Endothelial cell (in vitro differentiated cells): ENCODE results near the gene DPEP1. TPM values are rescaled to one million over a fixed set of nuclear protein-coding genes. Genes with fewer than 3 reads are reported as not detected.

Experiments used
- DNase-seq: peaks from one replicate; pipeline ENCODE4 v3.0.0; 2021; ENCODE audit warnings: low spot score
- H3K27ac Mint-ChIP-seq: one replicate; pipeline ENCODE4 v1.8.0; 2021; ENCODE audit warnings: mixed read lengths, inconsistent platforms; ENCODE audit not compliant: unreplicated experiment
- H3K27me3 Mint-ChIP-seq: one replicate; pipeline ENCODE4 v1.8.0; 2021; ENCODE audit warnings: mild to moderate bottlenecking, moderate library complexity, mixed read lengths, inconsistent platforms; ENCODE audit not compliant: unreplicated experiment
- H3K36me3 Mint-ChIP-seq: one replicate; pipeline ENCODE4 v1.8.0; 2021; ENCODE audit warnings: mild to moderate bottlenecking, low read depth, mixed read lengths, inconsistent platforms; ENCODE audit not compliant: unreplicated experiment
- H3K4me1 Mint-ChIP-seq: one replicate; pipeline ENCODE4 v1.8.0; 2021; ENCODE audit warnings: mild to moderate bottlenecking, mixed read lengths, inconsistent platforms; ENCODE audit not compliant: unreplicated experiment
- H3K4me3 Mint-ChIP-seq: one replicate; pipeline ENCODE4 v1.8.0; 2021; ENCODE audit warnings: mild to moderate bottlenecking, mixed read lengths, inconsistent platforms; ENCODE audit not compliant: unreplicated experiment
- H3K9me3 Mint-ChIP-seq: one replicate; pipeline ENCODE4 v1.8.0; 2021; ENCODE audit warnings: mixed read lengths, inconsistent platforms; ENCODE audit not compliant: unreplicated experiment
- CTCF ChIP-seq: fragments of 200-600 bp; sonication (generic); IDR thresholded peaks from one replicate; pipeline ENCODE4 v1.5.0; 2021; ENCODE audit warnings: antibody characterized with exemption; ENCODE audit not compliant: unreplicated experiment
- total RNA-seq: library from RNA; stranded (reverse); fragmentation: NEBNext Ultra II Directional; extraction: Animal tissue kit (Norgen Biotek cat#: 25700); gene quantifications from one replicate; pipeline ENCODE4 v1.2.1, GENCODE V29; 2021; ENCODE audit not compliant: unreplicated experiment

DPEP1 gene
- total RNA-seq, 1 donor from 2014 or later, result 118 TPM

GRCh38 chr16:89588413-89589109 is 24.9 kb upstream of the DPEP1 start:
- no peaks in the 10 kb centered on the region for H3K27me3 Mint-ChIP-seq
- no peaks in the 10 kb centered on the region for H3K4me1 Mint-ChIP-seq
- no peak for TF ChIP-seq CTCF
- H3K4me3 Mint-ChIP-seq, result no peak overlapping the region
- DNase-seq, result no peak
- H3K9me3 Mint-ChIP-seq, result no peaks in the 10 kb centered on the region
- H3K36me3 Mint-ChIP-seq, result no peaks in the 10 kb centered on the region
- H3K27ac Mint-ChIP-seq, result no peak overlapping the region

GRCh38 chr16:89589241-89589926 is 24.1 kb upstream of the DPEP1 start:
- Mint-ChIP-seq H3K4me1 (no peaks in the 10 kb centered on the region), H3K27me3 (no peaks in the 10 kb centered on the region), H3K36me3 (no peaks in the 10 kb centered on the region), H3K27ac (no peak overlapping the region), H3K9me3 (no peaks in the 10 kb centered on the region), H3K4me3 (no peak overlapping the region)
- TF ChIP-seq CTCF, result no peak
- DNase-seq, result no peak

GRCh38 chr16:89593841-89594240 is 19.6 kb upstream of the DPEP1 start:
- H3K27me3 Mint-ChIP-seq, result peaks cover 3% of the 10 kb centered on the region
- no peaks in the 10 kb centered on the region for H3K9me3 Mint-ChIP-seq
- H3K27ac Mint-ChIP-seq, result no peak overlapping the region
- DNase-seq, result no peak
- TF ChIP-seq CTCF, result no peak
- H3K4me3 Mint-ChIP-seq, result no peak overlapping the region
- no peaks in the 10 kb centered on the region for H3K4me1 Mint-ChIP-seq
- no peaks in the 10 kb centered on the region for H3K36me3 Mint-ChIP-seq

GRCh38 chr16:89595330-89596060 is 17.9 kb upstream of the DPEP1 start:
- Mint-ChIP-seq H3K4me3 (peak overlapping the region; percentile 51), H3K27me3 (peaks cover 3% of the 10 kb centered on the region), H3K27ac (no peak overlapping the region), H3K4me1 (no peaks in the 10 kb centered on the region), H3K36me3 (no peaks in the 10 kb centered on the region), H3K9me3 (no peaks in the 10 kb centered on the region)
- no peak for TF ChIP-seq CTCF
- no peak for DNase-seq
